Activated naive CD4-positive, alpha-beta T cell treated with anti-CD3 and anti-CD28 coated beads, Interleukin-2, amount 10 ng/mL, durations not matched to agents 7 days and 5 days (primary cell): Measurements from ENCODE around the gene TRDN.
"Not testable (repeated sequence)": the region's sequence is repeated elsewhere in the genome, so short reads cannot be mapped to it uniquely, and the experiment has no call there.

ENCODE experiments used
- CTCF ChIA-PET: fragments of 350-600 bp; sonication (Branson Sonifier 250); formaldehyde crosslinking; loops from one replicate; lab custom pipeline; 2021; ENCODE audit warnings: antibody characterized with exemption; lab: Charles Lee
- DNase-seq: peaks from one replicate; pipeline ENCODE4 v3.0.0-alpha.2; 2020
- H3K27ac Mint-ChIP-seq: one replicate; pipeline ENCODE4 v1.8.0; 2021; ENCODE audit warnings: mild to moderate bottlenecking, moderate library complexity, mixed read lengths
- H3K27me3 Mint-ChIP-seq: one replicate; pipeline ENCODE4 v1.8.0; 2021; ENCODE audit warnings: mild to moderate bottlenecking, mixed read lengths
- H3K36me3 Mint-ChIP-seq: one replicate; pipeline ENCODE4 v1.8.0; 2021; ENCODE audit warnings: mixed read lengths
- H3K4me1 Mint-ChIP-seq: one replicate; pipeline ENCODE4 v1.8.0; 2021; ENCODE audit warnings: mixed read lengths
- H3K4me3 Mint-ChIP-seq: one replicate; pipeline ENCODE4 v1.8.0; 2021; ENCODE audit warnings: mild to moderate bottlenecking, moderate library complexity, mixed read lengths
- H3K9me3 Mint-ChIP-seq: one replicate; pipeline ENCODE4 v1.8.0; 2021; ENCODE audit warnings: mixed read lengths

TRDN gene

GRCh38 chr6:123526128-123526527, 110.6 kb downstream of the TRDN start:
- peaks cover 1% of the 10 kb centered on the region for H3K9me3 Mint-ChIP-seq
- H3K27ac Mint-ChIP-seq = no peak overlapping the region
- H3K36me3 Mint-ChIP-seq = no peaks in the 10 kb centered on the region
- CTCF ChIA-PET = no interaction called here
- H3K4me3 Mint-ChIP-seq = no peak overlapping the region
- no peaks in the 10 kb centered on the region for H3K4me1 Mint-ChIP-seq
- no peak for DNase-seq
- no peaks in the 10 kb centered on the region for H3K27me3 Mint-ChIP-seq

GRCh38 chr6:123524781-123525180, 112.0 kb downstream of the TRDN start:
- CTCF ChIA-PET = no interaction called here
- no peak overlapping the region for H3K27ac Mint-ChIP-seq
- no peaks in the 10 kb centered on the region for H3K36me3 Mint-ChIP-seq
- no peak overlapping the region for H3K4me3 Mint-ChIP-seq
- H3K27me3 Mint-ChIP-seq = no peaks in the 10 kb centered on the region
- DNase-seq = no peak
- H3K4me1 Mint-ChIP-seq = no peaks in the 10 kb centered on the region
- peaks cover 1% of the 10 kb centered on the region for H3K9me3 Mint-ChIP-seq

DNA sequence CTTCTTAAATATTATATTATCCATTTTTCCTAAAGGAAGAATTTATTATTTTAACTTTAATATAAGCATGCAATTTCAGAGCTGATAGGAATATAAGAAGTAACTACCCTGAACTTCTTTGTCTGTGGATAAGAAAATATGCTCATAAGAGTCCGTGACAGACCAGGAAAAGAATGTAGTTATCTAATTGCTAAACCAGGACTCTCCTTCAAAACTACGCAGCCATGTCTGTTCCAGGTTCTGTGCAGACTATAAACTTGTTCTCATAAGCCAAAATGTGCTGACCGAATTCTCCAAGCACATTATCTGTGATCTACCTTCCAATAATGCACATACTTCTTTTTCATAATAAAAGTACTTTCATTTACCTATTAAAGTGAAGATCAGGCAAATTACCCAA, 116.5 kb downstream of the TRDN start:
- Mint-ChIP-seq H3K36me3 (no peaks in the 10 kb centered on the region), H3K4me1 (no peaks in the 10 kb centered on the region), H3K27me3 (no peaks in the 10 kb centered on the region), H3K27ac (no peak overlapping the region), H3K4me3 (no peak overlapping the region), H3K9me3 (peaks cover 1% of the 10 kb centered on the region)
- no peak for DNase-seq
- CTCF ChIA-PET = no interaction called here

DNA sequence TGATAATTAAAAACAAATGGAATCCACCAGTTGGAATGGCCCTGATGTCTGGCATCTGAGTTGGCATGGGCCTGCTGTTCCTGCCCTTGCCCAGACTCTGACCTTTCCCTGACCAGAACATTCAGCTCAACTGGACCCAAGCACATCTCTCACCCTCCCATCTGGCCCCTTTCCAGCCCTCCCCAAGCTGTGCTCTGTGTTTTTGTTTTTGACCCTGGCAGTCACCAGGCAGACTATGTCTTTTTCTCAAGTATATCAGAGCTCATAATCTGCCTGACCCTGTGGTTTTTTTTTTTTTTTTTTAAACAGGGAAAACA, 117.6 kb downstream of the TRDN start:
- Mint-ChIP-seq H3K27me3 (no peaks in the 10 kb centered on the region), H3K4me1 (no peaks in the 10 kb centered on the region), H3K36me3 (no peaks in the 10 kb centered on the region), H3K27ac (no peak overlapping the region), H3K9me3 (peaks cover 1% of the 10 kb centered on the region), H3K4me3 (no peak overlapping the region)
- CTCF ChIA-PET = no interaction called here
- DNase-seq = no peak

GRCh38 chr6:123518441-123519188, 118.1 kb downstream of the TRDN start:
- H3K36me3 Mint-ChIP-seq = no peaks in the 10 kb centered on the region
- CTCF ChIA-PET = no interaction called here
- no peak for DNase-seq
- H3K9me3 Mint-ChIP-seq = peaks cover 1% of the 10 kb centered on the region
- H3K4me1 Mint-ChIP-seq = no peaks in the 10 kb centered on the region
- no peak overlapping the region for H3K27ac Mint-ChIP-seq
- H3K4me3 Mint-ChIP-seq = no peak overlapping the region
- H3K27me3 Mint-ChIP-seq = no peaks in the 10 kb centered on the region

DNA sequence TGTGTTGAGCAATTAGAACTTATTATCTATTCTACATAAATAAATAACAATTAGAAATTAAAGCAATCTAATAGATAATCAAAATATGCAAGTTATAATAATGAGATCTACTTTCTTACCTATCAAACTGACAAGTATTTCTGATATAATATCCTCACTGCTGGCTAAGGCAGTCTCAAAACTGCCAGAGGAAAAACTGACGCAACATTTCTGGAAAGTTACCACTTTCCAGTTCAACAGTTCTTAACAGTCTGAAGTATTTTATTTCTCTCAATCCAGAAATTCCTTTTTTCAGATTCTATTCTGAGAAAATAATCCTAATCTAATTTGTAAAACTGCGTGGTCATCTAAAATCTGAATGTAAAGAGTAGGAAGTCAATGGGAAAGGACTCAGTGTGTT, 121.0 kb downstream of the TRDN start:
- Mint-ChIP-seq H3K4me1 (no peaks in the 10 kb centered on the region), H3K27ac (no peak overlapping the region), H3K4me3 (no peak overlapping the region), H3K9me3 (no peaks in the 10 kb centered on the region), H3K27me3 (no peaks in the 10 kb centered on the region), H3K36me3 (no peaks in the 10 kb centered on the region)
- DNase-seq = no peak
- CTCF ChIA-PET = no interaction called here

DNA sequence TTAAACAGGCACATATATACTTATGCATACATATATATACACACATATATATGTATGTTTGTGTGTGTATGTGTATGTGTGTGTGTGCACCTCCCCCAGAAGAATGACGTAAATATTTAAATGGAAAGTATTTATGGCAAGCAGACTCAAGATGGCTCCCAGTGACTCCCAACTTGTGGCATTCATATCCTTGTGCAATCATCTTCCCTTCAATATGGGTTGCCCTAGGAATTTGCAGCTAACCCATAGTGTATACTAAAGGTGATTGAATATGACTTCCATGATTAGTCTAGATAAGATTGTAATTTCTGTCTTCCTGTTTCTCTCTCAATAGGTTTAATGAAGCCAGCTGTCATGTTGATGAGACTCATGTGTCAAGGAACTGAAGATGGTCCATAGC, 127.6 kb downstream of the TRDN start:
- H3K27ac Mint-ChIP-seq = no peak overlapping the region
- H3K27me3 Mint-ChIP-seq = no peaks in the 10 kb centered on the region
- CTCF ChIA-PET = no interaction called here
- H3K4me3 Mint-ChIP-seq = no peak overlapping the region
- H3K9me3 Mint-ChIP-seq = no peaks in the 10 kb centered on the region
- DNase-seq = no peak
- H3K36me3 Mint-ChIP-seq = no peaks in the 10 kb centered on the region
- H3K4me1 Mint-ChIP-seq = no peaks in the 10 kb centered on the region

DNA sequence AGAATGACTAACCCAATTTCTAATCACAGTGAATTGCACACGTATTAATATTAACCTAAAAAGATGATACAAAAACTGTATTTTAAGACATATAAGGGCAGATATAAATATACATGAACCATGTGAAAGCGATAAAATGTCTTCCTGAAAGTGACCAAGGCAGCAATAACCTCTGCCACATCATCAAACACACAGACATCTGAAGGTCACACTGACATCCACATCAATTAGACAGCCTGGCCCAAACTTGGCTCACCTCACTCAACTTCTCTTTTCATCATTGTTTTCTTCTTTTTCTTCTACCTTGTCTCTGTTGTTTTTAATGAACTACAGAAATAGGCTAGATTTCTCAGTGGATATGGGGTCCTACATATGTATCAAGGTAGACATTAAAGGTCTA, 128.5 kb downstream of the TRDN start:
- Mint-ChIP-seq H3K36me3 (no peaks in the 10 kb centered on the region), H3K27me3 (no peaks in the 10 kb centered on the region), H3K4me3 (no peak overlapping the region), H3K9me3 (no peaks in the 10 kb centered on the region), H3K4me1 (no peaks in the 10 kb centered on the region), H3K27ac (no peak overlapping the region)
- no peak for DNase-seq
- CTCF ChIA-PET = no interaction called here

GRCh38 chr6:123507582-123507981, 129.2 kb downstream of the TRDN start:
- Mint-ChIP-seq H3K36me3 (no peaks in the 10 kb centered on the region), H3K27ac (no peak overlapping the region), H3K4me3 (no peak overlapping the region), H3K4me1 (no peaks in the 10 kb centered on the region), H3K27me3 (no peaks in the 10 kb centered on the region), H3K9me3 (no peaks in the 10 kb centered on the region)
- no peak for DNase-seq
- CTCF ChIA-PET = no interaction called here

DNA sequence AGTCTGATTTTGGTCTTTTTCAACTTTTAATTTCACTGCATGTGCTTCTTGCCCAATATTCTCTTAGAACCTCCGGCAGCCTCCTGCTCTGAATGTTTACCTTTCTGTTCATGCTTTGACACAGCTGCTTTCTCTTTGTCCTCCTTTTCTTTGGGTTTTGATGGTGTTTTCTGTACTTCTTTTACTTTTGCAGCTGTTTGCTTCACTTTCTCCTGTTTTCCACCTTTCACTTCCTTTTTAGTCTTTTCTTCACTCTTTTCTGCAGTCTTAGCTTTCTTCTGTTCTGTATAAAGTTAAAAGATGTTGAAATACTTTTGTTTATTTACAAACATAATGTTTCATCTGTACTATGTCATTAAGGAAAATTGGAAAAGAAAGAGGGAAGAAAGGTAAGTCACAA, 133.1 kb downstream of the TRDN start:
- no peak overlapping the region for H3K27ac Mint-ChIP-seq
- H3K4me1 Mint-ChIP-seq = no peaks in the 10 kb centered on the region
- no peaks in the 10 kb centered on the region for H3K9me3 Mint-ChIP-seq
- no peak for DNase-seq
- CTCF ChIA-PET = interaction anchor here (0.8 kb wide), 1 partner anchor 92 kb away, joined by 3 read pairs; no protein-coding TSS in a partner anchor
- H3K36me3 Mint-ChIP-seq = no peaks in the 10 kb centered on the region
- H3K27me3 Mint-ChIP-seq = no peaks in the 10 kb centered on the region
- no peak overlapping the region for H3K4me3 Mint-ChIP-seq

DNA sequence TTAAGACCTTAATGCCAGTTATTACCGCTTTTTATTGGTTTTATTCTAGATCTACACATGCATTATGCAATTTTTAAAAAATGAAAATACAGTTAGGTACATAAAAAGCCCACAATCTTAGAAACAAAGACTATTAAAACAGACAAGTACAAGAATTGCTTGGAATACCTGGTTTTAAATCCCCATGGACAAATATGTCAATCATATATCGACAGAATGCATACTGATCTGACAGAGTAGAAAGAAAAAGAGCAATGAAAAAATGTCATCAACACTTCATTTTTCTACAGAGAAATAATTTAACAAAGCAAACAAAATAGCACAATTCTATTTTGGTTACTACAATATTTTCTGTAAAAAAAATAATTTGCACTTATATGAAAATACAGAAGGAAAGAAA, 139.7 kb downstream of the TRDN start:
- Mint-ChIP-seq H3K4me1 (no peaks in the 10 kb centered on the region), H3K36me3 (no peaks in the 10 kb centered on the region), H3K4me3 (no peak overlapping the region), H3K27ac (no peak overlapping the region), H3K9me3 (no peaks in the 10 kb centered on the region), H3K27me3 (no peaks in the 10 kb centered on the region)
- CTCF ChIA-PET = no interaction called here
- DNase-seq = no peak

GRCh38 chr6:123489589-123489988, 147.2 kb downstream of the TRDN start:
- Mint-ChIP-seq H3K4me1 (no peaks in the 10 kb centered on the region), H3K9me3 (no peaks in the 10 kb centered on the region), H3K4me3 (no peak overlapping the region), H3K27ac (no peak overlapping the region), H3K36me3 (no peaks in the 10 kb centered on the region), H3K27me3 (no peaks in the 10 kb centered on the region)
- CTCF ChIA-PET = no interaction called here
- no peak for DNase-seq

DNA sequence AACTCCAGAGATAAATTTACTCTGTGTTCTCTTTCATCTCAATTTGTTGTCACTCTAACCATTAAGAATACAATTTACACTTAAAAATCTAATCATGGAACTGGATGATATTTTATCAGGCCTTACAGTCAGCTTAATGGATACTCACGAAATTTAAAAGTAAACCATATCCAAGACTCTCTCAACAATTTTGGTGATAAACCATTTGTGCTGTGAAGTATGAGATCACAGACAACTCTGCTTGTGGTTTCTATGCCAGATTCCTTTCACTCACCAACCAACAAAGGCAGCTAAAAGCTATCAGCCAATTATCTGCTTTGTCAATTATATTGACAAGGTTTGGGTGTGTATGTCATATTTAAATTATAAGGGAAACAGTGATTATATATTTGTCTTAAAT, 155.8 kb downstream of the TRDN start:
- no peaks in the 10 kb centered on the region for H3K36me3 Mint-ChIP-seq
- H3K4me3 Mint-ChIP-seq = no peak overlapping the region
- CTCF ChIA-PET = no interaction called here
- H3K9me3 Mint-ChIP-seq = no peaks in the 10 kb centered on the region
- no peak overlapping the region for H3K27ac Mint-ChIP-seq
- H3K4me1 Mint-ChIP-seq = no peaks in the 10 kb centered on the region
- H3K27me3 Mint-ChIP-seq = no peaks in the 10 kb centered on the region
- DNase-seq = no peak

DNA sequence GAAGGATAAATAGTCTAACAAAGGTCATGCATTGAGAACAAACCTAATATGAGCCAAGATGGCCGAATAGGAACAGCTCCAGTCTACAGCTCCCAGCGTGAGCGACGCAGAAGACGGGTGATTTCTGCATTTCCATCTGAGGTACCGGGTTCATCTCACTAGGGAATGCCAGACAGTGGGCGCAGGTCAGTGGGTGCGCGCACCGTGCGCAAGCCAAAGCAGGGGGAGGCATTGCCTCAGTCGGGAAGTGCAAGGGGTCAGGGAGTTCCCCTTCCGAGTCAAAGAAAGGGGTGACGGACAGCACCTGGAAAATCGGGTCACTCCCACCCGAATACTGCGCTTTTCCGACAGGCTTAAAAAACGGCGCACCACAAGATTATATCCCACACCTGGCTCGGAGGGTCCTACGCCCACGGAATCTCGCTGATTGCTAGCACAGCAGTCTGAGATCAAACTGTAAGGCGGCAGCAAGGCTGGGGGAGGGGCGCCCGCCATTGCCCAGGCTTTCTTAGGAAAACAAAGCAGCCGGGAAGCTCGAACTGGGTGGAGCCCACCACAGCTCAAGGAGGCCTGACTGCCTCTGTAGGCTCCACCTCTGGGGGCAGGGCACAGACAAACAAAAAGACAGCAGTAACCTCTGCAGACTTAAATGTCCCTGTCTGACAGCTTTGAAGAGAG, 164.6 kb downstream of the TRDN start:
- H3K36me3 Mint-ChIP-seq, DNase-seq, H3K4me3 Mint-ChIP-seq, H3K4me1 Mint-ChIP-seq, H3K9me3 Mint-ChIP-seq, H3K27ac Mint-ChIP-seq, CTCF ChIA-PET, H3K27me3 Mint-ChIP-seq: not testable (repeated sequence)

DNA sequence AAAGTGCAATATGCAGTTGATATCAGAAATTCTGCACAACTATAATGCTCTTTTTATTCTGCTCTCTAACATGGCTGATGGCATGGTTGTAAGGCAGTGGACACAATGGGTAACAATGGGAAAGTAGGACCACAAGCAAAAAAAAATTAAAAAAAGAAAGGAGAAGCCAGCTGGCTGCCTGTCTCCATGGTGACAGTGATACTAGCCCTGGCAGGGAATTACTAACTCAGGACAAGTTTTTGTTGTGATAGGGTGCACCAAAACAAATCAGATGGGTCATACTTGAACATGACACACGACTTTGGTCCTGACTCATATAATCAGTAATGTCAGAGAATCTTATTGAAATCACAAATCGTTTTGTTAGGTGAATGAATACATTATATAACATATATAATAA, 169.4 kb downstream of the TRDN start:
- H3K4me3 Mint-ChIP-seq = no peak overlapping the region
- no peak for DNase-seq
- no peaks in the 10 kb centered on the region for H3K36me3 Mint-ChIP-seq
- H3K9me3 Mint-ChIP-seq = peaks cover 2% of the 10 kb centered on the region
- H3K27me3 Mint-ChIP-seq = no peaks in the 10 kb centered on the region
- CTCF ChIA-PET = no interaction called here
- H3K4me1 Mint-ChIP-seq = no peaks in the 10 kb centered on the region
- H3K27ac Mint-ChIP-seq = no peak overlapping the region
